Ascending aorta (tissue), 2 donors: ENCODE data around the gene KASH5. TPM values are rescaled to one million over a fixed set of nuclear protein-coding genes. Genes with fewer than 3 reads are reported as not detected.

Experiments used
- DNase-seq, 2 donors: peaks; one replicate each; pipeline ENCODE4 v3.0.0-alpha.2; 2019; ENCODE audit warnings: low spot score in 2 of 2
- H3K27ac ChIP-seq, 2 donors: fragments of 200-600 bp; sonication (generic); one replicate each; pipeline ENCODE4 v1.5.1; 2016 to 2017; ENCODE audit warnings: mild to moderate bottlenecking in 1 of 2
- H3K27me3 ChIP-seq: fragments of 200-600 bp; sonication (generic); one replicate; pipeline ENCODE4 v1.5.1; 2017
- H3K36me3 ChIP-seq, 2 donors: fragments of 200-600 bp; sonication (generic); one replicate each; pipeline ENCODE4 v1.5.1; 2016
- H3K4me1 ChIP-seq, 2 donors: fragments of 200-600 bp; sonication (generic); one replicate each; pipeline ENCODE4 v1.5.1; 2016 to 2017; ENCODE audit warnings: mild to moderate bottlenecking in 1 of 2
- H3K4me3 ChIP-seq, 2 donors: fragments of 200-600 bp; sonication (generic); one replicate each; pipeline ENCODE4 v1.5.1; 2016 to 2017; ENCODE audit warnings: mild to moderate bottlenecking in 1 of 2
- H3K9me3 ChIP-seq, 2 donors: fragments of 200-600 bp; sonication (generic); one replicate each; pipeline ENCODE4 v1.5.1; 2016
- intact Hi-C: fragments of 100-400 bp; cut with DNase I; formaldehyde crosslinking; loops from one replicate; pipeline ENCODE4 v1.15.1; 2023
- total RNA-seq: library from RNA; depleted of rRNA; stranded (reverse); fragments of >200 nt; gene quantifications from one replicate; pipeline ENCODE4 v1.1.0, GENCODE V29; 2016
- TF ChIP-seq, protein P1 (sequence below), 3 experiments: fragments of 200-600 bp in 2 of 3; fragments of 450-650 bp in 1 of 3; sonication (generic) in 2 of 3; IDR thresholded peaks; one replicate each; pipeline ENCODE4 v1.5.1; 2016 to 2019; ENCODE audit warnings: antibody characterized with exemption in 3 of 3, mild to moderate bottlenecking in 1 of 3, moderate library complexity in 1 of 3

The KASH5 gene
- total RNA-seq, 1 donor from 2014 or later = not detected

DNA sequence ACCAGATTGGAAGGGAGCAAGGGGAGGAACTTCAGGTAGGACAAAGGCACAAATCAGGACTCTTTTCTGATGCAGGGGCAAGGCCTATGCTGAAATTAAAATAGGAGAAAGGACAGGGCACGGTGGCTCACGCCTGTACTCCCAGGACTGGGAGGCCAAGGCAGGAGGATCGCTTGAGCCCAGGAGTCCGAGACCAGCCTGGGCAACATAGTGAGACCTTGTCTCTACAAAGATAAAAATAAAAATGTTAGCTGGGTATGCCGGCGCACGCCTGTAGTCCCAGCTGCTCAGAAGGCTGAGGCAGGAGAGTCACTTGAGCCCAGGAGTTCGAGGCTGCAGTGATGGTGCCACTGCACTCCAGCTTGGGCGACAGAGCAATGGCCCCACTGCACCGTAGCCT is 47.6 kb downstream of the KASH5 start:
- intact Hi-C loops = no loop called here
- TF ChIP-seq, protein P1, sequence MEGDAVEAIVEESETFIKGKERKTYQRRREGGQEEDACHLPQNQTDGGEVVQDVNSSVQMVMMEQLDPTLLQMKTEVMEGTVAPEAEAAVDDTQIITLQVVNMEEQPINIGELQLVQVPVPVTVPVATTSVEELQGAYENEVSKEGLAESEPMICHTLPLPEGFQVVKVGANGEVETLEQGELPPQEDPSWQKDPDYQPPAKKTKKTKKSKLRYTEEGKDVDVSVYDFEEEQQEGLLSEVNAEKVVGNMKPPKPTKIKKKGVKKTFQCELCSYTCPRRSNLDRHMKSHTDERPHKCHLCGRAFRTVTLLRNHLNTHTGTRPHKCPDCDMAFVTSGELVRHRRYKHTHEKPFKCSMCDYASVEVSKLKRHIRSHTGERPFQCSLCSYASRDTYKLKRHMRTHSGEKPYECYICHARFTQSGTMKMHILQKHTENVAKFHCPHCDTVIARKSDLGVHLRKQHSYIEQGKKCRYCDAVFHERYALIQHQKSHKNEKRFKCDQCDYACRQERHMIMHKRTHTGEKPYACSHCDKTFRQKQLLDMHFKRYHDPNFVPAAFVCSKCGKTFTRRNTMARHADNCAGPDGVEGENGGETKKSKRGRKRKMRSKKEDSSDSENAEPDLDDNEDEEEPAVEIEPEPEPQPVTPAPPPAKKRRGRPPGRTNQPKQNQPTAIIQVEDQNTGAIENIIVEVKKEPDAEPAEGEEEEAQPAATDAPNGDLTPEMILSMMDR (IDR thresholded peaks at IDR 0.05) = no peak
- Histone ChIP-seq H3K4me3 (no peak overlapping the region), H3K9me3 (no peaks in the 10 kb centered on the region), H3K36me3 (no peaks in the 10 kb centered on the region), H3K4me1 (no peaks in the 10 kb centered on the region), H3K27ac (no peak overlapping the region), H3K27me3 (peaks cover 42% of the 10 kb centered on the region)
- DNase-seq = no peak

DNA sequence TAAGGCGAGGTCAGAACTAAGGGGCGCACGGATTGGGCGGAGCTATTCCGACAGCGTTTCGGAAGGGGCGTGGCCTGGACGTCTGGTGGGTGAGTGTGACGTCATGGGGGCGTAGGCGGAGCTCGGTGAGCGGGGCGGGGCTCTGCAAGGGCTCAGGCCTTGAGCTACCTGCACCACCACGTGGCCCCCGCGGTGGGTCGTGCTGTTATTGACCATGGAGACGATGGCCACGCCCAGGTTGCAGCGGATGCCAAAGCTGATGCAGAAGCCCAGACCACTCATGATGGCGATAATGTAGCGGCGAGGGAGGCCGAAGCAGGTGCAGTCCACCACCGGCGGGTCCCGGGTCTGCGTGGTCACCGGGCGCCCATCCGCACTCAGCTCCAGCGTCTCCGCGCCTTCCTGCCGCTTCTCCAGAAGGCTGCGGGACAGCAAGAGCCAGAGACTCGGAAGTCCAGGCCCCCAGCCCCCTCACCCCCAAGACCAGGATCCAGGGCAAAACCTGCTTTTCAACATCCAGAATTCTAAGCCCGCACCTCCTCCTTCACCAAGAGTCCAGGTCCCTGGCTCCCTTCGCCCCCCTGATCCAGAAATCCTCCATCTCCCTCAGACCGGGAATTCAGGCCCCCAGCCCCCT is 48.5 kb downstream of the KASH5 start:
- Histone ChIP-seq H3K36me3 (no peaks in the 10 kb centered on the region), H3K4me3 (no peak overlapping the region), H3K27me3 (peaks cover 44% of the 10 kb centered on the region), H3K9me3 (no peaks in the 10 kb centered on the region), H3K4me1 (no peaks in the 10 kb centered on the region), H3K27ac (no peak overlapping the region)
- TF ChIP-seq, protein P1 (IDR thresholded peaks at IDR 0.05) = no peak
- DNase-seq = no peak
- intact Hi-C loops = no loop called here

DNA sequence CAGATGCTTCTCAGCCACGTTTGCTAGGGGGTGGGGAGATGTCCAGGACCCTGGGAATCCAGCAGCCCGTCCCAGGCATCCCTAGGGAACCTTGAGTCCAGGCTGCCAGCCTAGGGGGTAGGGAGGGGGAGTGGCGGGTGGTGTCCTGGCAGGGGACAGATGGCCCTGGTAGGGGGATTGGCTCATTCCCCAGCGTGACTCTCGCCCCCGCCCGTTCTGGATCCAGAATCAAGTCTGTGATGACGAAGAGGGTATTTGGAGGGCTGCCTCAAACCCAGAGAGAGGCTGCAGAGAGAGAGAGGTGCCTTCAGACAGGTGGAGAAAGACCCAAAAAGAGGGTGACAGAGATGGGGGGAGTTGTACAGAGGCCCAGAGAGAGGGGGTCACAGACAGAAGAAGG is 49.2 kb downstream of the KASH5 start:
- H3K4me1 ChIP-seq = no peaks in the 10 kb centered on the region
- peaks cover 41% of the 10 kb centered on the region for H3K27me3 ChIP-seq
- H3K9me3 ChIP-seq = no peaks in the 10 kb centered on the region
- intact Hi-C loops = no loop called here
- DNase-seq = no peak
- H3K4me3 ChIP-seq = no peak overlapping the region
- TF ChIP-seq, protein P1 (IDR thresholded peaks at IDR 0.05) = no peak
- H3K27ac ChIP-seq = no peak overlapping the region
- no peaks in the 10 kb centered on the region for H3K36me3 ChIP-seq

DNA sequence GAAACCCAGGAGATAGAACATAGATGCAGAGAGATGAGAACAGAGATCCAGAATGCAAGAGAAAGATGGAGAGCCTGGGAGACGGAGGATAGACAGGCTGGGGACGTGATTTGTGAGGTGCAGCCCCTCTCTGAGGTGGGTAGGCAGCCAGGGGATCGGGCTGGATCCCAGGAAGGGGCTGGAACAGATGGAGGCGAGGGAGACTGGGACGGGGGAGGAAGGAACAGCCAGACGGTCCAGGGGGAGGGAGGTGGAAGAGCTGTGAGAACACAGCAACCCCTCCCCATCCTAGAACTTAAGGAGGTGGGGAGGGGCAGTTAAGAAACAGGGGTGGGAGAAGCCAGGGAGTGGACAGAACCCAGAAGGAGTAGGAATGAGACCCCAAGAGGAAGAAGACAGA is 50.2 kb downstream of the KASH5 start:
- no peaks in the 10 kb centered on the region for H3K36me3 ChIP-seq
- no peaks in the 10 kb centered on the region for H3K9me3 ChIP-seq
- DNase-seq = no peak
- TF ChIP-seq, protein P1 (IDR thresholded peaks at IDR 0.05) = no peak
- H3K4me1 ChIP-seq = no peaks in the 10 kb centered on the region
- peaks cover 33% of the 10 kb centered on the region for H3K27me3 ChIP-seq
- H3K4me3 ChIP-seq = no peak overlapping the region
- intact Hi-C loops = no loop called here
- no peak overlapping the region for H3K27ac ChIP-seq

DNA sequence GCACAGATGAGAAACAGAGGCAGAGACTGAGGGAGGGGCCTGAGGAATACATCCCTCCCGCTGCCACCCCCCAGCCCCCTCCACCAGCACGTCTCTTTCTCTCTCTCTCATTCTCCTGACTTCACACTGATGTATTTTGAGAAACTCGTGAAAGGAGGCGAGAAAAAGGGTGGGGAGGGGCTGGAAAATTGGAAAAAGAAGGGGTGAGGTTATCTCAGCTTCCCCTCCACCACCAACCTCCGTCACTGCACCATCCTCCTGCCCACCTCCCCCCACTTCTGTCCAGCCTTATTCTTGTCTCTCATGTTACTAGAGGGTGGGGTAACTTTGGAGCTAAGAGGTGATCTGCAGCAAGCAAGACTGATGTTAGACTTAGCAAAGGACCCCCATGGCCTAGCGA is 51.8 kb downstream of the KASH5 start:
- H3K4me1 ChIP-seq = no peaks in the 10 kb centered on the region
- H3K9me3 ChIP-seq = no peaks in the 10 kb centered on the region
- H3K4me3 ChIP-seq = no peak overlapping the region
- DNase-seq = no peak
- intact Hi-C loops = no loop called here
- H3K36me3 ChIP-seq = no peaks in the 10 kb centered on the region
- H3K27me3 ChIP-seq = peaks cover 21% of the 10 kb centered on the region
- no peak overlapping the region for H3K27ac ChIP-seq
- TF ChIP-seq, protein P1 (IDR thresholded peaks at IDR 0.05) = no peak
